ENCODE results near the gene C15orf40.

Gene C15orf40

GRCh38 chr15:82946155-82946701 is 65.2 kb downstream of the C15orf40 start:
- H3K9me3 ChIP-seq (ENCODE audit: control insufficient read depth, insufficient read depth, low read depth, low read length), result no peaks in the 10 kb centered on the region
- no peak overlapping the region for H3K4me3 ChIP-seq (ENCODE audit: low read depth, low read length)
- no peaks in the 10 kb centered on the region for H3K36me3 ChIP-seq (ENCODE audit: control insufficient read depth in 2 of 2, insufficient read depth in 1 of 2, low read length in 2 of 2)
- H3K27ac ChIP-seq (ENCODE audit: extremely low read depth, low read depth, low read length), result no peak overlapping the region
- ChIA-PET CTCF (no interaction called here), POLR2A (no interaction called here)
- peaks cover 14% of the 10 kb centered on the region for H3K4me1 ChIP-seq (ENCODE audit: control insufficient read depth, insufficient read depth, low read length)
- TF ChIP-seq ZNF571 (tag by site-specific recombination; IDR thresholded peaks at IDR 0.05) (no peak), ZNF514 (tag by site-specific recombination; IDR thresholded peaks at IDR 0.05) (no peak), ZNF623 (tag by site-specific recombination; IDR thresholded peaks at IDR 0.05) (peak; percentile 79), ZNF266 (tag by site-specific recombination; IDR thresholded peaks at IDR 0.05; ENCODE audit: low read depth) (no peak), ZNF335 (tag by site-specific recombination; conservative IDR thresholded peaks at IDR 0.05) (no peak)
- TF ChIP-seq, protein P1, sequence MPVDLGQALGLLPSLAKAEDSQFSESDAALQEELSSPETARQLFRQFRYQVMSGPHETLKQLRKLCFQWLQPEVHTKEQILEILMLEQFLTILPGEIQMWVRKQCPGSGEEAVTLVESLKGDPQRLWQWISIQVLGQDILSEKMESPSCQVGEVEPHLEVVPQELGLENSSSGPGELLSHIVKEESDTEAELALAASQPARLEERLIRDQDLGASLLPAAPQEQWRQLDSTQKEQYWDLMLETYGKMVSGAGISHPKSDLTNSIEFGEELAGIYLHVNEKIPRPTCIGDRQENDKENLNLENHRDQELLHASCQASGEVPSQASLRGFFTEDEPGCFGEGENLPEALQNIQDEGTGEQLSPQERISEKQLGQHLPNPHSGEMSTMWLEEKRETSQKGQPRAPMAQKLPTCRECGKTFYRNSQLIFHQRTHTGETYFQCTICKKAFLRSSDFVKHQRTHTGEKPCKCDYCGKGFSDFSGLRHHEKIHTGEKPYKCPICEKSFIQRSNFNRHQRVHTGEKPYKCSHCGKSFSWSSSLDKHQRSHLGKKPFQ (tag by site-specific recombination; IDR thresholded peaks at IDR 0.05), result peak; percentile 73; the same call in 1 of the 2 replicates

DNA sequence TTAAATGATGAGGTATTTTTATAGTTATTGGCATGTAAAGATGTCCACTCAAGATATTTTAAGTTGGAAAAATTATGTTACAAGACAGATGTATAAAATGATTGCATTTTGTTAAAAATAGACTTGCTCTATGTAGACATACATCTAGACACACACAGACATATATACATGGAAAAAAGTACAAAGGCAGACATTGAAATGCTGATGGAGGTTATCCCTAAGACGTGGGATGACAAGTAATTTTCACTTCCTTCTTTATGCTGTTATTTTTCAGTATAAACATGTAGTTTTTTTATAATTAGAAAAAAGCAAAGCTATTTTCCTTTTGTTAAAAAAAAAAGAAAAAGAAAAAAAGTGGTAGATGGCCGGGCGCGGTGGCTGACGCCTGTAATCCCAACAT is 66.1 kb downstream of the C15orf40 start:
- Histone ChIP-seq H3K27ac (ENCODE audit: extremely low read depth, low read depth, low read length) (no peak overlapping the region), H3K4me3 (ENCODE audit: low read depth, low read length) (no peak overlapping the region)
- TF ChIP-seq ZNF394 (tag by site-specific recombination; IDR thresholded peaks at IDR 0.05; ENCODE audit: borderline replicate concordance) (no peak), ZNF155 (tag by site-specific recombination; IDR thresholded peaks at IDR 0.05) (no peak), EGR2 (tag by site-specific recombination; IDR thresholded peaks at IDR 0.05; ENCODE audit: low read depth) (no peak), ZBTB26 (tag by site-specific recombination; optimal IDR thresholded peaks at IDR 0.05) (no peak), ZNF23 (tag by site-specific recombination; IDR thresholded peaks at IDR 0.05; ENCODE audit: borderline replicate concordance) (no peak), ZNF624 (tag by site-specific recombination; IDR thresholded peaks at IDR 0.05) (no peak), KLF7 (tag by site-specific recombination; IDR thresholded peaks at IDR 0.05; ENCODE audit: borderline replicate concordance) (no peak), ZXDB (tag by site-specific recombination; IDR thresholded peaks at IDR 0.05) (no peak), PRDM1 (tag by site-specific recombination; IDR thresholded peaks at IDR 0.05) (no peak), ZNF664 (tag by site-specific recombination; IDR thresholded peaks at IDR 0.05) (no peak), ZNF558 (tag by site-specific recombination; IDR thresholded peaks at IDR 0.05) (no peak), ZNF350 (tag by site-specific recombination; IDR thresholded peaks at IDR 0.05) (no peak), HOXC10 (CRISPR knock-in tag; IDR thresholded peaks at IDR 0.05) (no peak), ZNF776 (tag by site-specific recombination; IDR thresholded peaks at IDR 0.05; ENCODE audit: borderline replicate concordance) (no peak), ZNF837 (tag by site-specific recombination; IDR thresholded peaks at IDR 0.05) (no peak), ZNF707 (tag by site-specific recombination; IDR thresholded peaks at IDR 0.05) (no peak), ZNF768 (tag by site-specific recombination; IDR thresholded peaks at IDR 0.05) (no peak), ZNF629 (tag by site-specific recombination; IDR thresholded peaks at IDR 0.05) (no peak)
- TF ChIP-seq, protein P2, sequence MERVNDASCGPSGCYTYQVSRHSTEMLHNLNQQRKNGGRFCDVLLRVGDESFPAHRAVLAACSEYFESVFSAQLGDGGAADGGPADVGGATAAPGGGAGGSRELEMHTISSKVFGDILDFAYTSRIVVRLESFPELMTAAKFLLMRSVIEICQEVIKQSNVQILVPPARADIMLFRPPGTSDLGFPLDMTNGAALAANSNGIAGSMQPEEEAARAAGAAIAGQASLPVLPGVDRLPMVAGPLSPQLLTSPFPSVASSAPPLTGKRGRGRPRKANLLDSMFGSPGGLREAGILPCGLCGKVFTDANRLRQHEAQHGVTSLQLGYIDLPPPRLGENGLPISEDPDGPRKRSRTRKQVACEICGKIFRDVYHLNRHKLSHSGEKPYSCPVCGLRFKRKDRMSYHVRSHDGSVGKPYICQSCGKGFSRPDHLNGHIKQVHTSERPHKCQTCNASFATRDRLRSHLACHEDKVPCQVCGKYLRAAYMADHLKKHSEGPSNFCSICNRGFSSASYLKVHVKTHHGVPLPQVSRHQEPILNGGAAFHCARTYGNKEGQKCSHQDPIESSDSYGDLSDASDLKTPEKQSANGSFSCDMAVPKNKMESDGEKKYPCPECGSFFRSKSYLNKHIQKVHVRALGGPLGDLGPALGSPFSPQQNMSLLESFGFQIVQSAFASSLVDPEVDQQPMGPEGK (tag by site-specific recombination; IDR thresholded peaks at IDR 0.05), result no peak
- TF ChIP-seq, protein P3, sequence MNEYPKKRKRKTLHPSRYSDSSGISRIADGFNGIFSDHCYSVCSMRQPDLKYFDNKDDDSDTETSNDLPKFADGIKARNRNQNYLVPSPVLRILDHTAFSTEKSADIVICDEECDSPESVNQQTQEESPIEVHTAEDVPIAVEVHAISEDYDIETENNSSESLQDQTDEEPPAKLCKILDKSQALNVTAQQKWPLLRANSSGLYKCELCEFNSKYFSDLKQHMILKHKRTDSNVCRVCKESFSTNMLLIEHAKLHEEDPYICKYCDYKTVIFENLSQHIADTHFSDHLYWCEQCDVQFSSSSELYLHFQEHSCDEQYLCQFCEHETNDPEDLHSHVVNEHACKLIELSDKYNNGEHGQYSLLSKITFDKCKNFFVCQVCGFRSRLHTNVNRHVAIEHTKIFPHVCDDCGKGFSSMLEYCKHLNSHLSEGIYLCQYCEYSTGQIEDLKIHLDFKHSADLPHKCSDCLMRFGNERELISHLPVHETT (tag by site-specific recombination; IDR thresholded peaks at IDR 0.05), result no peak

More for the DNA sequence above, 66.1 kb downstream of the C15orf40 start:
- ChIA-PET CTCF (no interaction called here), POLR2A (no interaction called here)
- peaks cover 5% of the 10 kb centered on the region for H3K4me1 ChIP-seq (ENCODE audit: control insufficient read depth, insufficient read depth, low read length)
- H3K36me3 ChIP-seq (ENCODE audit: control insufficient read depth in 2 of 2, insufficient read depth in 1 of 2, low read length in 2 of 2), result no peaks in the 10 kb centered on the region
- no peaks in the 10 kb centered on the region for H3K9me3 ChIP-seq (ENCODE audit: control insufficient read depth, insufficient read depth, low read depth, low read length)
